ENCODE data around the gene CIAPIN1. TPM values are rescaled to one million over a fixed set of nuclear protein-coding genes. Genes with fewer than 3 reads are reported as not detected.

Gene CIAPIN1
- total RNA-seq, 2 donors from 2014 or later: 54.9 to 67.4 TPM

DNA sequence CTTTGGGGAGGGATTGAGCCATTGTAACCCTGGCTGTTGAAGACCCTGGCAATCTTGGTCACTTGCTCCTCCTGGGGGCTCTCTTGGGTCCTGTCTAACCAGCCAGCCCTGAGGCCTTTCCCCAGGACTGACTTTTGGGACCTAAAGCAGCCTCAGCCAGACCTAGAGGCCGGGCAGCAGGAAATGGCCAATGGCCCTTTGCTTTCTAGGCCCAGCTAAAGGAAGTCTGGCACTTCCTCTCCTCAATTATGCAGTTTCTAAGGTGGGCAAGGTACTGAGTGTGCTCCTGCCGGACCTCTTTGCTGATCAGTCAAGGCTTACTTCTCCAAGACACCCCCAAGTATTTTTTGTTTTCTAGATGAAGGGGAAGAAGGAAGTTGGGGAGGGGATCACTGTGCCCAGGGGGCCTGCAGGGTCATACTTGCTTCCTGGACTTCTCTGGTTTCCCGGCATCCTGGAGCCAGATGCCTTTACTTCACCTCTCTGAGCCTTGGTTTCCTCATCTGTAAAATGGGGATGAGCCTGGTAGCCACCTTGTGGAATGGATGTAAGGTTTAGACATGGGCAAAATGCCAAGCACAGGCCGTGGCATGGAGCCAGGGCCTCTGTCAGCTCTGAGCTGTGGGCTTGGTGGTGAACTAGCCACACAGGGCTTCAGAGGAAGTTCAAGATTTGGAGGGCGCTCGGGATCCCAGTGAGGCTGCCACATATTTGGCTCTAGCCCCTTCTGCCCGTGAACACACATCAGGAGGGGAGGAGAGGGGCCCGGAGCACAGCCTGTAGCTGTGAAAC lies 66.3 kb downstream of the CIAPIN1 start:
- H3K9me3 ChIP-seq: no peaks in the 10 kb centered on the region
- H3K27ac ChIP-seq: no peak overlapping the region
- H3K4me1 ChIP-seq: peaks cover 11% of the 10 kb centered on the region
- intact Hi-C loops (cut with DNase I): no loop called here
- no peak overlapping the region for H3K4me3 ChIP-seq
- DNase-seq: no peak
- no peaks in the 10 kb centered on the region for H3K27me3 ChIP-seq
- no peak overlapping the region for H3K9ac ChIP-seq (ENCODE audit: low read depth in 2 of 2, low read length in 2 of 2)
- TF ChIP-seq, protein P1, sequence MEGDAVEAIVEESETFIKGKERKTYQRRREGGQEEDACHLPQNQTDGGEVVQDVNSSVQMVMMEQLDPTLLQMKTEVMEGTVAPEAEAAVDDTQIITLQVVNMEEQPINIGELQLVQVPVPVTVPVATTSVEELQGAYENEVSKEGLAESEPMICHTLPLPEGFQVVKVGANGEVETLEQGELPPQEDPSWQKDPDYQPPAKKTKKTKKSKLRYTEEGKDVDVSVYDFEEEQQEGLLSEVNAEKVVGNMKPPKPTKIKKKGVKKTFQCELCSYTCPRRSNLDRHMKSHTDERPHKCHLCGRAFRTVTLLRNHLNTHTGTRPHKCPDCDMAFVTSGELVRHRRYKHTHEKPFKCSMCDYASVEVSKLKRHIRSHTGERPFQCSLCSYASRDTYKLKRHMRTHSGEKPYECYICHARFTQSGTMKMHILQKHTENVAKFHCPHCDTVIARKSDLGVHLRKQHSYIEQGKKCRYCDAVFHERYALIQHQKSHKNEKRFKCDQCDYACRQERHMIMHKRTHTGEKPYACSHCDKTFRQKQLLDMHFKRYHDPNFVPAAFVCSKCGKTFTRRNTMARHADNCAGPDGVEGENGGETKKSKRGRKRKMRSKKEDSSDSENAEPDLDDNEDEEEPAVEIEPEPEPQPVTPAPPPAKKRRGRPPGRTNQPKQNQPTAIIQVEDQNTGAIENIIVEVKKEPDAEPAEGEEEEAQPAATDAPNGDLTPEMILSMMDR (IDR thresholded peaks at IDR 0.05): no peak
- no peaks in the 10 kb centered on the region for H3K36me3 ChIP-seq

DNA sequence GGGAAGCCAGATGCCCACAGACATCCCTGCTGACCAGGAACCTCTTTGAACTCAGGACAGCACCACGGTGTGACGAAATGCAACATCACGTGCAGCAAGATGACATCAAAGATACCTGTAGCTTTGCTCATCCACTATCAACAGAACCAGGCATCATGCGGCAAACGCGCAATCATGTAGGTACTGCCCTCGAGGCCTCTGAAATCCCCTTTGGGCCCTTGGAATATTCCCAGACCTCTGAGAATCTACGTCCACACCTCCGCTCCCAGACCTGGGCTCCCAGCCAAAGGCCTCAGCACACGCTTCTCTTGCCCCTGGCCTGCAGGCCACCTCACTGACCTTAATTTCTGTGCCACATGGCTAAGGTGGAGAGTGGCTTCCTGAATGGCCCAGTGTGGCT lies 67.6 kb downstream of the CIAPIN1 start:
- no peak overlapping the region for H3K9ac ChIP-seq (ENCODE audit: low read depth in 2 of 2, low read length in 2 of 2)
- no peak for DNase-seq
- no peak overlapping the region for H3K4me3 ChIP-seq
- TF ChIP-seq, protein P1 (IDR thresholded peaks at IDR 0.05): no peak
- H3K9me3 ChIP-seq: no peaks in the 10 kb centered on the region
- H3K36me3 ChIP-seq: no peaks in the 10 kb centered on the region
- peaks cover 9% of the 10 kb centered on the region for H3K4me1 ChIP-seq
- H3K27me3 ChIP-seq: no peaks in the 10 kb centered on the region
- no peak overlapping the region for H3K27ac ChIP-seq
- intact Hi-C loops (cut with DNase I): no loop called here

Other genes with a start within 250 kb of the CIAPIN1 start
- gene ARL2BP, start 202.1 kb downstream of the CIAPIN1 start, total RNA-seq: 10 to 100 TPM; 28.6 to 32.7 TPM
- gene PLLP, start 162.7 kb downstream of the CIAPIN1 start, total RNA-seq: 10 to 100 TPM; 11.6 to 16.7 TPM
- gene CCL22, start 88.6 kb downstream of the CIAPIN1 start, total RNA-seq: 1 to 10 TPM in 1 of 2 donors, under 1 TPM in 1; 0.24 to 1.7 TPM
- gene CX3CL1, start 74.9 kb downstream of the CIAPIN1 start, total RNA-seq: 1 to 10 TPM; 1.8 to 4.6 TPM
- not detected for gene CCL17, start 42.6 kb downstream of the CIAPIN1 start, total RNA-seq
- gene COQ9, start 94 bp upstream of the CIAPIN1 start, total RNA-seq: 100 to 1,000 TPM; 104 to 125 TPM
- 10 to 100 TPM; 55.7 to 56.0 TPM for gene POLR2C, start 15.3 kb upstream of the CIAPIN1 start, total RNA-seq
- gene DOK4, start 39.1 kb upstream of the CIAPIN1 start, total RNA-seq: 100 to 1,000 TPM; 121 to 141 TPM
- gene CCDC102A, start 89.2 kb upstream of the CIAPIN1 start, total RNA-seq: 1 to 10 TPM; 1.9 to 2.5 TPM
- 1 to 10 TPM; 1.4 to 3.0 TPM for gene ADGRG5, start 95.3 kb upstream of the CIAPIN1 start, total RNA-seq
- gene ADGRG1, start 181.2 kb upstream of the CIAPIN1 start, total RNA-seq: 100 to 1,000 TPM in 1 of 2 donors, 10 to 100 TPM in 1; 68.9 to 126 TPM
- gene ADGRG3, start 220.9 kb upstream of the CIAPIN1 start, total RNA-seq: under 1 TPM; 0.27 to 0.82 TPM
- not detected for gene DRC7, start 247.4 kb upstream of the CIAPIN1 start, total RNA-seq

Data from colonic mucosa (tissue), 4 donors.